Measurements from ENCODE around the gene LHFPL2.
"Not testable (repeated sequence)": the region's sequence is repeated elsewhere in the genome, so short reads cannot be mapped to it uniquely, and the experiment has no call there.

The LHFPL2 gene

GRCh38 chr5:78677777-78678668 is 29.5 kb upstream of the LHFPL2 start:
- Histone ChIP-seq H3K36me3 (ENCODE audit: control insufficient read depth, low read depth, low read length) (no peaks in the 10 kb centered on the region), H3K4me3 (ENCODE audit: low read length) (no peak overlapping the region), H3K27ac (ENCODE audit: low read length) (no peak overlapping the region), H3K9me3 (ENCODE audit: control insufficient read depth, low read depth, low read length) (no peaks in the 10 kb centered on the region), H3K9ac (ENCODE audit: low read length) (no peak overlapping the region), H3K27me3 (ENCODE audit: control insufficient read depth, insufficient read depth, low read length) (no peaks in the 10 kb centered on the region), H3K4me1 (ENCODE audit: control insufficient read depth, low read depth, low read length) (no peaks in the 10 kb centered on the region)

DNA sequence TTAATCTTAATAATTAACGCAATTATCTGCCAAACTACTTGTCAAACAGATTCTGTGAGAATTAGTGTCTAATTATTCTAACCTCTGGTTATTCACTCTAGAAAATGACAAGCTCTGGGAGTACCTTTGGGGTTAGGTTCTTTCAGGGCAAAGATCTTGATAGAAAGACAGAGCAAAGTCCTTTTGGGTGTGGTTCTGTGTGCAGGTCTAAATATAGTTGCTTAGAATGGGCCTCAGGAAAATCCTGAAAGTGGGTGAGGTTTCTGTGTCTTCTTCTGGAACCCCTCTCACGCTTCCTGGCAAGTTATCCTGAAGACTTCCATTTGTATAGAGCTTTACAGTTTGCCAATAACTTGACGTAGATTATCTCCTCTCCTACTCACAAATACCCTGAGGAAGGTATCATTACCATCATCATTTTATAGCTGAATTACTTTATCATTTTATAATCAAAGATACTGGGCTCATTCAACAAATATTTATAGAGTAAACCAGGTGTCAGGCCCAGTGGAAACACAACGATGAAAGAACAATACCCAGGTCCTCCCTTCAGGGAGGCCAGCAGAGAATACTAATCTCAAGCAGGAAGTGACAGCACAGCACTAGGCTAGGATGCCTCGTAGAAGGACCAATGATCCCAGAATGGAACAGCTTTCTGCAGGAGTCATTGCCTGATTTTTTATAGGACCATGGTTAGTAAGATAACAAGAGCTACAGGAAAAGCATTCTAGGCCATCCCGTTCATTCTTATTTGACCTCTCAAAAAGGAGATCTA is 27.6 kb upstream of the LHFPL2 start:
- Histone ChIP-seq H3K36me3 (ENCODE audit: control insufficient read depth, low read depth, low read length) (no peaks in the 10 kb centered on the region), H3K4me3 (ENCODE audit: low read length) (no peak overlapping the region), H3K27me3 (ENCODE audit: control insufficient read depth, insufficient read depth, low read length) (no peaks in the 10 kb centered on the region), H3K4me1 (ENCODE audit: control insufficient read depth, low read depth, low read length) (no peaks in the 10 kb centered on the region), H3K27ac (ENCODE audit: low read length) (no peak overlapping the region), H3K9ac (ENCODE audit: low read length) (no peak overlapping the region), H3K9me3 (ENCODE audit: control insufficient read depth, low read depth, low read length) (no peaks in the 10 kb centered on the region)

DNA sequence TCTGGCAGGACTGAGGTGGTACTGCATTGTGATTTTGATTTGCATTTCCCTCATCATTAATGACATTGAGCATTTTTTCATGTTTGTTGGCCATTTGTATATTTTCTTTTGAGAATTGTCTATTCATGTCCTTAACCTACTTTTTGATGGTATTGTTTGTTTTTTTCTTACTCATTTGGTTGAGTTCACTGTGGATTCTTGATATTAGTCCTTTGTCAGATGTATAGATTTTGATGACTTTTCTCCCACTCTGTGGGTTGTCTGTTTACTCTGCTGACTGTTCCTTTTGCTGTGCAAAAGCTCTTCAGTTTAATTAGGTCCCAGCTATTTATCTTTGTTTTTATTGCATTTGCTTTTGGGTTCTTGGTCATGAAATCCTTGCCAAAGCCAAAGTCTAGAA is 25.3 kb upstream of the LHFPL2 start:
- not testable (repeated sequence) for H3K27ac ChIP-seq (ENCODE audit: low read length); H3K4me1 ChIP-seq (ENCODE audit: control insufficient read depth, low read depth, low read length); H3K36me3 ChIP-seq (ENCODE audit: control insufficient read depth, low read depth, low read length)

GRCh38 chr5:78672154-78672553 is 23.6 kb upstream of the LHFPL2 start:
- Histone ChIP-seq H3K9ac (ENCODE audit: low read length) (no peak overlapping the region), H3K4me3 (ENCODE audit: low read length) (no peak overlapping the region), H3K27me3 (ENCODE audit: control insufficient read depth, insufficient read depth, low read length) (no peaks in the 10 kb centered on the region), H3K36me3 (ENCODE audit: control insufficient read depth, low read depth, low read length) (no peaks in the 10 kb centered on the region), H3K27ac (ENCODE audit: low read length) (no peak overlapping the region), H3K4me1 (ENCODE audit: control insufficient read depth, low read depth, low read length) (no peaks in the 10 kb centered on the region), H3K9me3 (ENCODE audit: control insufficient read depth, low read depth, low read length) (no peaks in the 10 kb centered on the region)

More for the DNA sequence above, 25.3 kb upstream of the LHFPL2 start:
- not testable (repeated sequence) for H3K27me3 ChIP-seq (ENCODE audit: control insufficient read depth, insufficient read depth, low read length); H3K9ac ChIP-seq (ENCODE audit: low read length); H3K9me3 ChIP-seq (ENCODE audit: control insufficient read depth, low read depth, low read length); H3K4me3 ChIP-seq (ENCODE audit: low read length)

- Histone ChIP-seq H3K36me3 (ENCODE audit: control insufficient read depth, low read depth, low read length) (no peaks in the 10 kb centered on the region), H3K27me3 (ENCODE audit: control insufficient read depth, insufficient read depth, low read length) (no peaks in the 10 kb centered on the region), H3K4me1 (ENCODE audit: control insufficient read depth, low read depth, low read length) (no peaks in the 10 kb centered on the region), H3K4me3 (ENCODE audit: low read length) (no peak overlapping the region), H3K9me3 (ENCODE audit: control insufficient read depth, low read depth, low read length) (no peaks in the 10 kb centered on the region), H3K9ac (ENCODE audit: low read length) (no peak overlapping the region), H3K27ac (ENCODE audit: low read length) (no peak overlapping the region)
Observed at GRCh38 chr5:78671609-78672008, 23.0 kb upstream of the LHFPL2 start.

DNA sequence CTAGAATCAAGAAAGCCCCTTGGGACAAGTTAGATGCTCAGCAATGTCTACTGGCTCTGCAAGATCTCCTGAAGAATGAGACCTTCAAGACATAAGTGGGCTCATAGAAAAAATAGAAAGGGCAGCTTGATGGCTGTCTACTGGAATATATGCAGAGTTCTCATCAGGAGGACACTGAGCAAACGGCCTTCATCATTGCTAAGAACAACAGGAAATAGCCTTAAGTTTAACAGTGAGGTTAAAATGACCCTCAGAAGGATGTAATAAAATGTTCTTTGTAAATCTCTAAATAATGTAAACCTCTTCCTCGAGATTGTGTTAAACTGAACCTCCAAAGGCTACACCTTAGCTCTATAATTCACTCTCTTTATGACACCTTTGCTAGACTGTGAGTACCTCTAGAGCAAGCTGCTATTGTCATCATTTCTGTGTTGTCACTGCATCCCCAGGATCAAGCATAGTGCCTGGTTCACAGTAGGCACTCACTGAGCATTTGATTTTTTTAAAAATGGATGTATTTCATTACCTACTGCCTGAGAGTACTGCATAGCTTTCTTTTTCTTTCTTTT is 22.2 kb upstream of the LHFPL2 start:
- no peaks in the 10 kb centered on the region for H3K27me3 ChIP-seq (ENCODE audit: control insufficient read depth, insufficient read depth, low read length)
- H3K9me3 ChIP-seq (ENCODE audit: control insufficient read depth, low read depth, low read length) = no peaks in the 10 kb centered on the region
- H3K27ac ChIP-seq (ENCODE audit: low read length) = no peak overlapping the region
- peaks cover 4% of the 10 kb centered on the region for H3K4me1 ChIP-seq (ENCODE audit: control insufficient read depth, low read depth, low read length)
- H3K4me3 ChIP-seq (ENCODE audit: low read length) = no peak overlapping the region
- H3K36me3 ChIP-seq (ENCODE audit: control insufficient read depth, low read depth, low read length) = no peaks in the 10 kb centered on the region
- H3K9ac ChIP-seq (ENCODE audit: low read length) = no peak overlapping the region

GRCh38 chr5:78669331-78669730 is 20.8 kb upstream of the LHFPL2 start:
- H3K27ac ChIP-seq (ENCODE audit: low read length) = no peak overlapping the region

DNA sequence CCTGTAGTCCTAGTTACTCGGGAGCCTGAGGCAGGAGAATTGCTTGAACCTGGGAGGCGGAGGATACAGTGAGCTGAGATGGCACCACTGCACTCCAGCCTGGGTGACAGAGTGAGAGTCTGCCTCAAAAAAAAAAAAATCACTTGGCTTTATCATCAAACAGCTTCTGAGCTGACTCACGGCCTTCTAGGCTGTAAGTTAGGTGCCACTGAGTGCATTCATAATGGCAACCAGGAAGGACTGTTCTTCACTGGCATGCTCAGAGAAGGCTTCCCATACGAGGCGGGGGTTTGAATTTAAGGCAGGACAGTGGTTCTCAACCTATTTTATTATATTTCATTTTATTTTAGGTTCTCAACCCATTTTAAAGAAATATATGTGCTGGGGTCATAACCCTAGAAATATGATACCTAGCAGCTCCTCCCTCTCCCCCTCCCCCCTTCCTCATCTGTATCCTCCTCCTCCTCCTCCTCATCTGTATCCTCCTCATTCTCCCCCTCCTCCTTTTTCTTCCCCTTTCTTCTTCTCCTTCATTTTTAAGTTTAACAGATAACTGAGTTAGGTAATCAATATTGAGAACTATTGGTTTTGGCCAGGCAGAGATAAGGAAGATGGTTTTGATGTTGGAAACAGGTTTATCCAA is 19.0 kb upstream of the LHFPL2 start:
- Histone ChIP-seq H3K36me3 (ENCODE audit: control insufficient read depth, low read depth, low read length) (no peaks in the 10 kb centered on the region), H3K9me3 (ENCODE audit: control insufficient read depth, low read depth, low read length) (no peaks in the 10 kb centered on the region), H3K27ac (ENCODE audit: low read length) (no peak overlapping the region), H3K4me1 (ENCODE audit: control insufficient read depth, low read depth, low read length) (peaks cover 5% of the 10 kb centered on the region), H3K27me3 (ENCODE audit: control insufficient read depth, insufficient read depth, low read length) (no peaks in the 10 kb centered on the region), H3K9ac (ENCODE audit: low read length) (no peak overlapping the region), H3K4me3 (ENCODE audit: low read length) (no peak overlapping the region)

More at GRCh38 chr5:78669331-78669730, 20.8 kb upstream of the LHFPL2 start:
- Histone ChIP-seq H3K36me3 (ENCODE audit: control insufficient read depth, low read depth, low read length) (no peaks in the 10 kb centered on the region), H3K9me3 (ENCODE audit: control insufficient read depth, low read depth, low read length) (no peaks in the 10 kb centered on the region), H3K27me3 (ENCODE audit: control insufficient read depth, insufficient read depth, low read length) (no peaks in the 10 kb centered on the region), H3K4me3 (ENCODE audit: low read length) (no peak overlapping the region), H3K4me1 (ENCODE audit: control insufficient read depth, low read depth, low read length) (peaks cover 5% of the 10 kb centered on the region), H3K9ac (ENCODE audit: low read length) (no peak overlapping the region)

DNA sequence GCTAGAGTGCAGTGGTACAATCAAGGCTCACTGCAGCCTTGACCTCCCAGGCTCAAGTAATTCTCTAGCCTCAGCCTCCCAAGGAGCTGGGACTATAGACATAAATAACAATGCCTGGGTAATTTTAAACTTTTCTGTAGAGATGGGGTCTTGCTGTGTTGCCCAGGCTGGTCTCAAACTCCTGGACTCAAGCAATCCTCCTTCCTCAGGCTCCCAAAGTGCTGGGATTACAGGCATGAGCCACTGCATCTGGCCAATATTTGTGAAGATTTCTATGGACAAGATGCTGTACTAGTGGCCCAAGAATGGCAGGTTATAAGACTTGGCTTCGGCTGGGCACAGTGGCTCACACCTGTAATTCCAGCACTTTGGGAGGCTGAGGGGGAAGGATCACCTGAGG is 18.4 kb upstream of the LHFPL2 start:
- not testable (repeated sequence) for H3K9ac ChIP-seq (ENCODE audit: low read length); H3K27me3 ChIP-seq (ENCODE audit: control insufficient read depth, insufficient read depth, low read length); H3K4me3 ChIP-seq (ENCODE audit: low read length); H3K9me3 ChIP-seq (ENCODE audit: control insufficient read depth, low read depth, low read length); H3K4me1 ChIP-seq (ENCODE audit: control insufficient read depth, low read depth, low read length); H3K36me3 ChIP-seq (ENCODE audit: control insufficient read depth, low read depth, low read length); H3K27ac ChIP-seq (ENCODE audit: low read length)

GRCh38 chr5:78666041-78666444 is 17.5 kb upstream of the LHFPL2 start:
- H3K9me3 ChIP-seq (ENCODE audit: control insufficient read depth, low read depth, low read length) = no peaks in the 10 kb centered on the region

DNA sequence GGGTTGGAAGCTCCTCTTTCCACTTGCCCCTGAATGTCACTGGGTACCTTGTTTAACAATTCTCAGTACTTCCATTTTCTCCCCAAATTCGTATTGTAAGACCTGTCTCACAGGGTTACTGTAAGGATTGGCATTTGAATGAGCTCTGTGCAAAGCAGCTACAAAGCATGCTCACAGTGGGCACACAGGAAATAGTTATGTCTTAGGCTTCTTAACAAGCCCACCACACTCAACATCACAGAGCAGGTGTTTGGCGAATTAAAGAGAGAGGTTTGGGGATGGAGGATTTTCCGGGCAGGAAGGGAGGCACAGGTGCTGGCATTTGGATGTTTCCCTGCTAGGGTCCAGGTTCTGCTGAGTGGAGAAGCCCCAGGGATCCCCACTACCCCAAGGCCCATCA is 17.0 kb upstream of the LHFPL2 start:
- Histone ChIP-seq H3K36me3 (ENCODE audit: control insufficient read depth, low read depth, low read length) (no peaks in the 10 kb centered on the region), H3K27me3 (ENCODE audit: control insufficient read depth, insufficient read depth, low read length) (no peaks in the 10 kb centered on the region), H3K4me3 (ENCODE audit: low read length) (no peak overlapping the region), H3K4me1 (ENCODE audit: control insufficient read depth, low read depth, low read length) (peaks cover 5% of the 10 kb centered on the region), H3K27ac (ENCODE audit: low read length) (no peak overlapping the region), H3K9ac (ENCODE audit: low read length) (no peak overlapping the region), H3K9me3 (ENCODE audit: control insufficient read depth, low read depth, low read length) (no peaks in the 10 kb centered on the region)

More at GRCh38 chr5:78666041-78666444, 17.5 kb upstream of the LHFPL2 start:
- Histone ChIP-seq H3K27ac (ENCODE audit: low read length) (no peak overlapping the region), H3K9ac (ENCODE audit: low read length) (no peak overlapping the region), H3K4me3 (ENCODE audit: low read length) (no peak overlapping the region), H3K36me3 (ENCODE audit: control insufficient read depth, low read depth, low read length) (no peaks in the 10 kb centered on the region), H3K27me3 (ENCODE audit: control insufficient read depth, insufficient read depth, low read length) (no peaks in the 10 kb centered on the region), H3K4me1 (ENCODE audit: control insufficient read depth, low read depth, low read length) (peaks cover 5% of the 10 kb centered on the region)

Measured in iPS-18a (cell line).